HL-60 (cell line): ENCODE data around the gene RBFOX2.

Experiments used
- GABPA ChIP-seq: IDR thresholded peaks from 2 replicates; pipeline ENCODE4 v1.6.1; 2012; ENCODE audit warnings: low read depth
- POLR2AphosphoS5 ChIP-seq: IDR thresholded peaks from 2 replicates; pipeline ENCODE4 v1.6.1; 2012; ENCODE audit warnings: low read depth
- SPI1 ChIP-seq: IDR thresholded peaks from 2 replicates; pipeline ENCODE4 v1.6.1; 2012; ENCODE audit warnings: low read depth, mild to moderate bottlenecking, borderline replicate concordance
- TF ChIP-seq, protein P1 (sequence below): IDR thresholded peaks from one replicate; pipeline ENCODE4 v1.5.1; 2011; ENCODE audit warnings: low read length, control low read depth, inconsistent platforms; ENCODE audit not compliant: insufficient read depth
- TF ChIP-seq, protein P2 (sequence below): IDR thresholded peaks from 2 replicates; pipeline ENCODE4 v1.6.1; 2012; ENCODE audit warnings: low read depth; ENCODE audit not compliant: insufficient replicate concordance

DNA sequence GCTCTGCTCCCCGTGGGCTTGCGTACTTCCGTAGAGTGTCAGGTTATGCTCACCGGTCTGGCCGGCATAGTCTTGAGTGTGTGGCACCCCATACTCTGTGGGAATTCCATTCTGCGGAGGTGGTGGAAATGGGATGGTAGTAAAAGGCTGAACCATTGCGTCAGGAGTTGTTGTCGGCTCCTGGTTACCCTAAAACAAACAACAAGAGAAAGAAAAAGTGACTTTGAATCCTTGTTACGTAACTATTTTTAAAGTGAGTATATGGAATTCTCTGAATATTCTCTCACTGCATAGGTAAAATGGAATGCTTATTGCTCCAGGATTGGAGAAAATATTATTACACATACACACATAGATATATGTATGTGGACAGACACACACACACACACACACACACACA, 218.8 kb downstream of the RBFOX2 start:
- TF ChIP-seq, protein P1, sequence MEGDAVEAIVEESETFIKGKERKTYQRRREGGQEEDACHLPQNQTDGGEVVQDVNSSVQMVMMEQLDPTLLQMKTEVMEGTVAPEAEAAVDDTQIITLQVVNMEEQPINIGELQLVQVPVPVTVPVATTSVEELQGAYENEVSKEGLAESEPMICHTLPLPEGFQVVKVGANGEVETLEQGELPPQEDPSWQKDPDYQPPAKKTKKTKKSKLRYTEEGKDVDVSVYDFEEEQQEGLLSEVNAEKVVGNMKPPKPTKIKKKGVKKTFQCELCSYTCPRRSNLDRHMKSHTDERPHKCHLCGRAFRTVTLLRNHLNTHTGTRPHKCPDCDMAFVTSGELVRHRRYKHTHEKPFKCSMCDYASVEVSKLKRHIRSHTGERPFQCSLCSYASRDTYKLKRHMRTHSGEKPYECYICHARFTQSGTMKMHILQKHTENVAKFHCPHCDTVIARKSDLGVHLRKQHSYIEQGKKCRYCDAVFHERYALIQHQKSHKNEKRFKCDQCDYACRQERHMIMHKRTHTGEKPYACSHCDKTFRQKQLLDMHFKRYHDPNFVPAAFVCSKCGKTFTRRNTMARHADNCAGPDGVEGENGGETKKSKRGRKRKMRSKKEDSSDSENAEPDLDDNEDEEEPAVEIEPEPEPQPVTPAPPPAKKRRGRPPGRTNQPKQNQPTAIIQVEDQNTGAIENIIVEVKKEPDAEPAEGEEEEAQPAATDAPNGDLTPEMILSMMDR, result no peak
- TF ChIP-seq GABPA (no peak), POLR2AphosphoS5 (no peak), SPI1 (no peak)
- TF ChIP-seq, protein P2, sequence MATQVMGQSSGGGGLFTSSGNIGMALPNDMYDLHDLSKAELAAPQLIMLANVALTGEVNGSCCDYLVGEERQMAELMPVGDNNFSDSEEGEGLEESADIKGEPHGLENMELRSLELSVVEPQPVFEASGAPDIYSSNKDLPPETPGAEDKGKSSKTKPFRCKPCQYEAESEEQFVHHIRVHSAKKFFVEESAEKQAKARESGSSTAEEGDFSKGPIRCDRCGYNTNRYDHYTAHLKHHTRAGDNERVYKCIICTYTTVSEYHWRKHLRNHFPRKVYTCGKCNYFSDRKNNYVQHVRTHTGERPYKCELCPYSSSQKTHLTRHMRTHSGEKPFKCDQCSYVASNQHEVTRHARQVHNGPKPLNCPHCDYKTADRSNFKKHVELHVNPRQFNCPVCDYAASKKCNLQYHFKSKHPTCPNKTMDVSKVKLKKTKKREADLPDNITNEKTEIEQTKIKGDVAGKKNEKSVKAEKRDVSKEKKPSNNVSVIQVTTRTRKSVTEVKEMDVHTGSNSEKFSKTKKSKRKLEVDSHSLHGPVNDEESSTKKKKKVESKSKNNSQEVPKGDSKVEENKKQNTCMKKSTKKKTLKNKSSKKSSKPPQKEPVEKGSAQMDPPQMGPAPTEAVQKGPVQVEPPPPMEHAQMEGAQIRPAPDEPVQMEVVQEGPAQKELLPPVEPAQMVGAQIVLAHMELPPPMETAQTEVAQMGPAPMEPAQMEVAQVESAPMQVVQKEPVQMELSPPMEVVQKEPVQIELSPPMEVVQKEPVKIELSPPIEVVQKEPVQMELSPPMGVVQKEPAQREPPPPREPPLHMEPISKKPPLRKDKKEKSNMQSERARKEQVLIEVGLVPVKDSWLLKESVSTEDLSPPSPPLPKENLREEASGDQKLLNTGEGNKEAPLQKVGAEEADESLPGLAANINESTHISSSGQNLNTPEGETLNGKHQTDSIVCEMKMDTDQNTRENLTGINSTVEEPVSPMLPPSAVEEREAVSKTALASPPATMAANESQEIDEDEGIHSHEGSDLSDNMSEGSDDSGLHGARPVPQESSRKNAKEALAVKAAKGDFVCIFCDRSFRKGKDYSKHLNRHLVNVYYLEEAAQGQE, result no peak
